ENCODE data around the gene GHRL. TPM values are rescaled to one million over a fixed set of nuclear protein-coding genes. Genes with fewer than 3 reads are reported as not detected.
"Not testable (repeated sequence)": the region's sequence is repeated elsewhere in the genome, so short reads cannot be mapped to it uniquely, and the experiment has no call there.

The GHRL gene
- total and polyA plus RNA-seq, 9 donors, result 0.39 to 3.7 (median 0.76) TPM

GRCh38 chr3:10279384-10280176 is 13.2 kb downstream of the GHRL start:
- H3K27me3 ChIP-seq (ENCODE audit: control insufficient read depth, insufficient read depth, low read length), result no peaks in the 10 kb centered on the region
- 88% methylated on average over 8 of the region's 13 CpGs for WGBS (ENCODE audit: insufficient coverage)
- H3K4me3 ChIP-seq (ENCODE audit: low read length), result no peak overlapping the region
- peaks cover 66% of the 10 kb centered on the region for H3K36me3 ChIP-seq (ENCODE audit: control insufficient read depth, insufficient read depth, low read length)
- no peaks in the 10 kb centered on the region for H3K9me3 ChIP-seq (replicated peaks; ENCODE audit: control insufficient read depth, low read depth, low read length)
- no peak for DNase-seq
- no peaks in the 10 kb centered on the region for H3K4me1 ChIP-seq (ENCODE audit: control insufficient read depth, insufficient read depth, low read length)
- no peak overlapping the region for H3K27ac ChIP-seq (ENCODE audit: low read length)

- Histone ChIP-seq H3K4me3 (ENCODE audit: low read length) (no peak overlapping the region), H3K9me3 (replicated peaks; ENCODE audit: control insufficient read depth, low read depth, low read length) (no peaks in the 10 kb centered on the region), H3K27me3 (ENCODE audit: control insufficient read depth, insufficient read depth, low read length) (no peaks in the 10 kb centered on the region), H3K27ac (ENCODE audit: low read length) (no peak overlapping the region), H3K36me3 (ENCODE audit: control insufficient read depth, insufficient read depth, low read length) (peaks cover 55% of the 10 kb centered on the region), H3K4me1 (ENCODE audit: control insufficient read depth, insufficient read depth, low read length) (no peaks in the 10 kb centered on the region)
- DNase-seq, result no peak
- no CpG with 5 or more reads among the region's 1 CpG for WGBS (ENCODE audit: insufficient coverage)
Observed at GRCh38 chr3:10278501-10278900, 14.2 kb downstream of the GHRL start.

GRCh38 chr3:10277115-10277625 is 15.6 kb downstream of the GHRL start:
- H3K4me1 ChIP-seq (ENCODE audit: control insufficient read depth, insufficient read depth, low read length), result no peaks in the 10 kb centered on the region
- 76% methylated on average over 3 of the region's 3 CpGs for WGBS (ENCODE audit: insufficient coverage)
- no peak for DNase-seq
- H3K27me3 ChIP-seq (ENCODE audit: control insufficient read depth, insufficient read depth, low read length), result no peaks in the 10 kb centered on the region
- no peak overlapping the region for H3K4me3 ChIP-seq (ENCODE audit: low read length)
- peaks cover 57% of the 10 kb centered on the region for H3K36me3 ChIP-seq (ENCODE audit: control insufficient read depth, insufficient read depth, low read length)
- H3K27ac ChIP-seq (ENCODE audit: low read length), result no peak overlapping the region
- H3K9me3 ChIP-seq (replicated peaks; ENCODE audit: control insufficient read depth, low read depth, low read length), result no peaks in the 10 kb centered on the region

GRCh38 chr3:10274601-10275000 is 18.1 kb downstream of the GHRL start:
- no peaks in the 10 kb centered on the region for H3K9me3 ChIP-seq (replicated peaks; ENCODE audit: control insufficient read depth, low read depth, low read length)
- H3K4me1 ChIP-seq (ENCODE audit: control insufficient read depth, insufficient read depth, low read length), result no peaks in the 10 kb centered on the region
- WGBS (ENCODE audit: insufficient coverage), result 88% methylated on average over 1 of the region's 1 CpG
- no peak for DNase-seq
- no peaks in the 10 kb centered on the region for H3K27me3 ChIP-seq (ENCODE audit: control insufficient read depth, insufficient read depth, low read length)
- H3K27ac ChIP-seq (ENCODE audit: low read length), result no peak overlapping the region
- peaks cover 61% of the 10 kb centered on the region for H3K36me3 ChIP-seq (ENCODE audit: control insufficient read depth, insufficient read depth, low read length)
- no peak overlapping the region for H3K4me3 ChIP-seq (ENCODE audit: low read length)

GRCh38 chr3:10273702-10274305 is 18.9 kb downstream of the GHRL start:
- H3K4me3 ChIP-seq (ENCODE audit: low read length), result no peak overlapping the region
- no peaks in the 10 kb centered on the region for H3K9me3 ChIP-seq (replicated peaks; ENCODE audit: control insufficient read depth, low read depth, low read length)
- WGBS (ENCODE audit: insufficient coverage), result 71% methylated on average over 1 of the region's 1 CpG
- H3K4me1 ChIP-seq (ENCODE audit: control insufficient read depth, insufficient read depth, low read length), result no peaks in the 10 kb centered on the region
- peaks cover 60% of the 10 kb centered on the region for H3K36me3 ChIP-seq (ENCODE audit: control insufficient read depth, insufficient read depth, low read length)
- H3K27me3 ChIP-seq (ENCODE audit: control insufficient read depth, insufficient read depth, low read length), result no peaks in the 10 kb centered on the region
- H3K27ac ChIP-seq (ENCODE audit: low read length), result no peak overlapping the region
- DNase-seq, result no peak

GRCh38 chr3:10272977-10273376 is 19.8 kb downstream of the GHRL start:
- no peaks in the 10 kb centered on the region for H3K9me3 ChIP-seq (replicated peaks; ENCODE audit: control insufficient read depth, low read depth, low read length)
- peaks cover 56% of the 10 kb centered on the region for H3K36me3 ChIP-seq (ENCODE audit: control insufficient read depth, insufficient read depth, low read length)
- H3K4me1 ChIP-seq (ENCODE audit: control insufficient read depth, insufficient read depth, low read length), result no peaks in the 10 kb centered on the region
- WGBS (ENCODE audit: insufficient coverage), result 92% methylated on average over 2 of the region's 2 CpGs
- H3K4me3 ChIP-seq (ENCODE audit: low read length), result no peak overlapping the region
- no peaks in the 10 kb centered on the region for H3K27me3 ChIP-seq (ENCODE audit: control insufficient read depth, insufficient read depth, low read length)
- no peak for DNase-seq
- no peak overlapping the region for H3K27ac ChIP-seq (ENCODE audit: low read length)

GRCh38 chr3:10272476-10272875 is 20.3 kb downstream of the GHRL start:
- peaks cover 53% of the 10 kb centered on the region for H3K36me3 ChIP-seq (ENCODE audit: control insufficient read depth, insufficient read depth, low read length)
- DNase-seq; H3K4me3 ChIP-seq (ENCODE audit: low read length); H3K27me3 ChIP-seq (ENCODE audit: control insufficient read depth, insufficient read depth, low read length); H3K27ac ChIP-seq (ENCODE audit: low read length); H3K9me3 ChIP-seq (replicated peaks; ENCODE audit: control insufficient read depth, low read depth, low read length); H3K4me1 ChIP-seq (ENCODE audit: control insufficient read depth, insufficient read depth, low read length): not testable (repeated sequence)
- 100% methylated on average over 5 of the region's 11 CpGs for WGBS (ENCODE audit: insufficient coverage)

- DNase-seq, result no peak
- H3K4me3 ChIP-seq (ENCODE audit: low read length), result no peak overlapping the region
- no peaks in the 10 kb centered on the region for H3K27me3 ChIP-seq (ENCODE audit: control insufficient read depth, insufficient read depth, low read length)
- peaks cover 44% of the 10 kb centered on the region for H3K36me3 ChIP-seq (ENCODE audit: control insufficient read depth, insufficient read depth, low read length)
- no CpG with 5 or more reads among the region's 5 CpGs for WGBS (ENCODE audit: insufficient coverage)
- no peak overlapping the region for H3K27ac ChIP-seq (ENCODE audit: low read length)
- no peaks in the 10 kb centered on the region for H3K4me1 ChIP-seq (ENCODE audit: control insufficient read depth, insufficient read depth, low read length)
- no peaks in the 10 kb centered on the region for H3K9me3 ChIP-seq (replicated peaks; ENCODE audit: control insufficient read depth, low read depth, low read length)
Observed at GRCh38 chr3:10269443-10269842, 23.3 kb downstream of the GHRL start.

GRCh38 chr3:10268930-10269329 is 23.8 kb downstream of the GHRL start:
- Histone ChIP-seq H3K27ac (ENCODE audit: low read length) (no peak overlapping the region), H3K4me3 (ENCODE audit: low read length) (no peak overlapping the region), H3K4me1 (ENCODE audit: control insufficient read depth, insufficient read depth, low read length) (no peaks in the 10 kb centered on the region), H3K9me3 (replicated peaks; ENCODE audit: control insufficient read depth, low read depth, low read length) (no peaks in the 10 kb centered on the region), H3K27me3 (ENCODE audit: control insufficient read depth, insufficient read depth, low read length) (no peaks in the 10 kb centered on the region), H3K36me3 (ENCODE audit: control insufficient read depth, insufficient read depth, low read length) (peaks cover 47% of the 10 kb centered on the region)
- DNase-seq, result no peak
- 81% methylated on average over 5 of the region's 5 CpGs for WGBS (ENCODE audit: insufficient coverage)

- no peaks in the 10 kb centered on the region for H3K4me1 ChIP-seq (ENCODE audit: control insufficient read depth, insufficient read depth, low read length)
- H3K27ac ChIP-seq (ENCODE audit: low read length), result no peak overlapping the region
- no peak for DNase-seq
- no peak overlapping the region for H3K4me3 ChIP-seq (ENCODE audit: low read length)
- no peaks in the 10 kb centered on the region for H3K9me3 ChIP-seq (replicated peaks; ENCODE audit: control insufficient read depth, low read depth, low read length)
- H3K36me3 ChIP-seq (ENCODE audit: control insufficient read depth, insufficient read depth, low read length), result peaks cover 49% of the 10 kb centered on the region
- H3K27me3 ChIP-seq (ENCODE audit: control insufficient read depth, insufficient read depth, low read length), result no peaks in the 10 kb centered on the region
Observed at GRCh38 chr3:10268116-10268515, 24.6 kb downstream of the GHRL start.
